SH-SY5Y (cell line): ENCODE measurements around the gene ZCCHC24.
A peak's percentile ranks its signal among the peaks of the same experiment; 100 is the strongest.

Source experiments
- GATA2 ChIP-seq: IDR thresholded peaks from 2 replicates; pipeline ENCODE4 v1.6.1; 2011; ENCODE audit warnings: mild to moderate bottlenecking, low read depth, low read length
- GATA3 ChIP-seq: IDR thresholded peaks from 2 replicates; pipeline ENCODE4 v1.6.1; 2011; ENCODE audit warnings: low read depth, mild to moderate bottlenecking, low read length, moderate library complexity

ZCCHC24 gene

DNA sequence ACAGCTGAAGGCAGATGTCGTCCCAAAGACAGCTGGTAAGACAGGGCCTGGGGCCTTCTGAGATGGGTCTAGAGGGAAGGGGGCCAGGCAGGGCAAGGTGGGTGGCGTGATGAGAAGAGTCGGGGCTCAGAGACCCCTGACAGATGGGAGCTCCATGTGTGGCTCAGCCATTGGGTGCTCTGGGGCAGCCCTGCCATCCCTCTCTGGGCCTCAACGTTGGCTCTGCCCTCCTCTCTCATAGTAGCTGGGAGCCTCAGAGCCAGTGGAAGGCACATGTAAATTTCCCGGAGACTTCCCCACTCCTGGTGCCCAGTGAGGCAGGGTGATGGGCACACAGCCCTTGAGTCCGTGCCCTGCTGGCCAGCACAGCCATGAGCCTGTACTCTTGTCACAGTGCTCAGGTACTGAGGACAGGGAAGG, 96.3 kb downstream of the ZCCHC24 start:
- no peak for TF ChIP-seq GATA2
- no peak for TF ChIP-seq GATA3

DNA sequence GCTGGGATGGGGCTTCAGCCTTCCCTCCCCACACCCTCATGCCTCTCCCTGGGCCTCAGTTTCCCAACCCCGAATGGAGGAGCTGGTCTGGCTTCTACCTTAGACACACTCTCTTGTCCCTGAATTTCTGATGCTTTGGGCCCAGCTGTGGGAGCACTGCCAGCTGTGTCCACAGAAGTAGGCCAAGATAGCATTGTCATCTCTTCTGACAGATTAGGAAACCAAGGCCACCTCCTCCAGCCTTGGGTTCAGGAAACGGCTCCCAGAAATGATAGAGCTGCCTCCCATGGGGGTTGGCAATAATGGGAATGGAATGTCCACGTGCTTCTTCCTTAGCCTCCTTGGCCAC, 96.8 kb downstream of the ZCCHC24 start:
- TF ChIP-seq GATA3, result no peak
- TF ChIP-seq GATA2, result no peak

GRCh38 chr10:79347894-79348639, 97.4 kb downstream of the ZCCHC24 start:
- TF ChIP-seq GATA2 (no peak), GATA3 (no peak)

DNA sequence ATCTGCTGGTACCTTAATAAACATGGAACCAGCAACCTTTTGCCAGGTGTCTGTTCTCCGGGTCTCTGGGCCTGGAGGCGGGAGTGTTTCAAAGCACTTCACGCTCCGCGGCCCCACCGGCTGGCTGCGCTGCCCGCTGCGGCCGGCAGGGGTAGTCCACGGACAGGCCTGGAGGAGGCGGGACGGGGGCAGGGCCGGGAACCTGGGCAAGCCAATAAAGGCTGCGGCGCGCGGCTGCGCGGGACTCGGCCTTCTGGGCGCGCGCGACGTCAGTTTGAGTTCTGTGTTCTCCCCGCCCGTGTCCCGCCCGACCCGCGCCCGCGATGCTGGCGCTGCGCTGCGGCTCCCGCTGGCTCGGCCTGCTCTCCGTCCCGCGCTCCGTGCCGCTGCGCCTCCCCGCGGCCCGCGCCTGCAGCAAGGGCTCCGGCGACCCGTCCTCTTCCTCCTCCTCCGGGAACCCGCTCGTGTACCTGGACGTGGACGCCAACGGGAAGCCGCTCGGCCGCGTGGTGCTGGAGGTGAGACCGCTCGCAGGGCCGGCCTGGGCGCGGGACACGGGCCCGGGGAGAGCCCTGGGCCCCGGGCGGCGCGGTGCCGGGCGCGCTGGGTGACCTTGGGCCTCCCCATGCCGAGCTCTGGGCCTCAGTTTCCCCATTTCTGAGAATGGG, 98.1 kb downstream of the ZCCHC24 start, which contains the start of gene PPIF:
TSS of gene PPIF (plus strand) at position 244 of the 668 bp plus-strand sequence. CDS start at position 324, 80 bp downstream.
- TF ChIP-seq GATA2 (no peak), GATA3 (no peak)

- TF ChIP-seq GATA3 (no peak), GATA2 (no peak)
Measured at GRCh38 chr10:79346388-79347225, 98.8 kb downstream of the ZCCHC24 start.

GRCh38 chr10:79346012-79346340, 99.4 kb downstream of the ZCCHC24 start:
- TF ChIP-seq GATA2 (no peak), GATA3 (no peak)

- TF ChIP-seq GATA2, result no peak
Measured at GRCh38 chr10:79345241-79346011, 100.0 kb downstream of the ZCCHC24 start.

DNA sequence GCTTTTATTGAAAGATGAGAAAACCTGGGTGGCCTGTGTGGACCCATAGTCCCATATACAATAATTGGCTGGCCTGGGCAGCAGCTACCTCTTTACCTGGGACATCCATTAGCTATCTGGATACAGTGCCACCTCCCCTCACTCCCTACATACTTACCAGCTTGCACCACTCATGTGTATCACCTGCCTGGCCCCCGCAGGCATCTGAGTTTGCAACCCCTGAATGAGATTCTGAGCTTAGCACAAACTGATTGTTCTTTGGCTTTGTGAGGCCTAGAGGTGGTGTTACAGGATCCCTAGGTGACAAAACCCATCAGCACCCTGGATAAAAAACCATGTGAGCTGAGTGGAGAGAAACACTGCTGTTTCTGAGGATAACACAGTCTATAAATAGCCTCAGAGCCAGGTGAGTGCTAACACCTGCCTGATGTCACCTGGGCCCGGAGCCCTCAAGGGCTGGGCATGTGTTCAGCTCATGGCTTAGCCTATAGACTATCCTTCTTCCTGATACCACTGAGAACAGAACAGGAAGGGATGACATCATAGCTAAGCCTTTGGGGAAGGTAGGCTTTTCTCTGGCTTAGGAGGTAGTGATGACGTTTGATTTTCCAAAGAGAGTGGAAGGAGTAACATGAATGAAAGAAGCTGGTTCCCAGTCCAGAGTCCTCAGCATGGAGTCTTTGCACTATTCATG, 100.8 kb downstream of the ZCCHC24 start:
- no peak for TF ChIP-seq GATA2
- no peak for TF ChIP-seq GATA3

DNA sequence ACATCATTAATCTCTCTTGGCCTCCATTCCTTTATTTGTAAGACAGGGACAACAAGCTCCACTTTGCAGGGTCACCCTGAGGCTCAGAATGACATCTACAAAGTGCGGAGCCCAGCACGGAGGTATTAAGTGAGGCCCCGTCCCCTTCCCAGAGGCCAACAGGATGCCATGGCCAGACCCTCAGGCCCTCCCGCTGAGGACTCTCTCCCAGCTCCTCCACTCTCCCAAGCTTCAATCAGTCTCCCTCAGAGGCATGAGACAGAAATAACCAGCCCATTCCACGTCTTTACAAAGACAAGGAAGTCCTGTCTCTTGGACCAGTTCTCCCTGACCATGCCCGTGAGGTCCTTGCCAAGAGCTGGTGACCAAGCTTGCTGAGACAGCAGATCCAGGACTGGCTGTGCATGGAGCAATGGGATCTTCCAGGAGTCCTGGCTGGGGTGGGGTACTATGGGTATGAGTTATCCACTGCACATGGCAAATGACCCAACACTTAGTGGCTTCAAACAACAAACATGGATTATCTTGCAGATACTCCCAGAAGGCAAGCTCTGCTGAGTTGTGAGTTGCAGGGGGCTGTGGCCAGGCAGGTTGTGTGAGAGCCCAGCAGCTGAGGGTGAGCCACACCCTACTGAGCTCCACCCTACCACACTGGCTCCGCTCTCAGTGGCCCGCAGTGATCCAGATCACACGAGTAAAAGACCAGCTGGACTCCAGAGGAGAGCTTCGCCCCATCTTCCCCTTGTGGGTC, 102.4 kb downstream of the ZCCHC24 start:
- TF ChIP-seq GATA3 (no peak), GATA2 (no peak)

DNA sequence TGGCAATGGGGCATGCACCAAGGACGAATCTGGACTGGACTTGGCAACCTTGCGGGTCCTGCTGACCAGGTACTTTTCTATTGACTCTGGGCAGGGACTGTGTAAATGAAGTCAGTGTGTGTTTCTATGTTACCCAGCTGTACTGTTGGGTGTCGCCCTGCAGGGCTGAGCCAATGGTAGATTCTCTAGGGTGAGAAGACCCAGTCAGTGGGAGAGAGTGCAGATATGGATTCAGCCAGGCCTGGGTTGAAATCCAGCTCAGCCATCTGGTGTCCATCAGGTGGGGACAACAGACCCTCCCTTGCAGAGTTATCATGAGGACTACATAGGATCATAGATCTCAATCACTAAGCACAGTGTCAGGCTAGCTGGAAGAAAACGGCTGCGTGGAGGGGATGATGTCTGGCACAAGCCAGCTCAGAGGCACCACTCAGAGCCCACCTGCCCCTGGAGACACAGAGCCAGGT, 103.1 kb downstream of the ZCCHC24 start:
- TF ChIP-seq GATA2 (peak; percentile 82), GATA3 (no peak; the same call in 1 of the 2 replicates)

DNA sequence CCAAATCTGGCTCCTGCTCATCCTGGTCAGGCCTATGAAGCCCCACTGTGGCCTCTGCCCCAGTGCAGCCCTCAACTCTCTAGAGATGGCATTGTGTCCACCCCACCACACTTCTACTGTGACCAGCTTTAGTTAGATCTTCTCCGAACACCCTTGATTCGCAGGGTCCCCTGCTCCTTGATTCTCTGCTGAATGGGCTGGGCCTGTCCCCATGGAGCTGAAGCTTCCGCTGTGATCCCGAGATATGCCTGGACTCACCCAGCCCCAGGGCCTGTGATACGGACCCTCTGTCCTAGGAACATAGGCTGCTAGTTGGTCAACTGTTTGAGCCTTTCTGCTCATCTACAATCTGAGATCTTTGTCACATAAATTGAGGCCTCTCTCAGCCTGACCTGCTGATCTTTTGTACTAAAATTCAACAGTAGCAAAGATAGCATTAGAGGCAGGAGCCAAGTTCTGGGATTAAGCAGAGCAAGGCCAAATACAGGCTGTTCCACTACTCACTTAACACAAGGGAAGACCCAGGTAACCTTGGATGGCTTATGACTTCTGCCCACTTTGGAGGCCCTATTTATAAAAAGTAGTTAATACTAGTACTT, 104.7 kb downstream of the ZCCHC24 start:
- TF ChIP-seq GATA3, result no peak
- no peak for TF ChIP-seq GATA2

- TF ChIP-seq GATA2 (no peak), GATA3 (no peak)
Measured at GRCh38 chr10:79339266-79339665, 106.2 kb downstream of the ZCCHC24 start.

DNA sequence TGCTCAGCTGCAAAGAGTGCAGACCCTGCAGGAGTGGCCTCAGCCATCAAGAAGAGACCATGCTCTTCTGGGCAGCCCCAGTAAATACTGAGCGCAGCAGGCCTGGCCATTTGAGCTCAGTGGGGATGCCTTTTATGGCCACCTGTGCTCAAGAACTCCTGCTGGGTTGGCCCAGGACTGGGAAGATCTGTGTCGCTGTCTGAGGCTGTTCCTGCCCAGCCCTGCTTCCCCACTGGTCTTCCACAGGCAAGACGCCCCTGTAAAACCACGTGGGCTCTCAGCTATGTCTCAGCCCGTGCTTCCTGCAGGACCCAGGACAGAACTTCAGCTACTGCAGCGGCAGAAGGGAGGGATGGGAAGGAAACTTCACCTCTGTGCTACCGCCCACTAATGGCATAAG, 108.7 kb downstream of the ZCCHC24 start:
- no peak for TF ChIP-seq GATA2
- TF ChIP-seq GATA3, result no peak
